NCI-H2196 treated with DMSO at 0.1 percent for 48 hours (cell line): ENCODE results near the gene ATAD2B.

ENCODE experiments used
- DNase-seq: peaks from one replicate; lab custom pipeline; 2025; ENCODE audit not compliant: unreplicated experiment; lab: John Stamatoyannopoulos, UW

ATAD2B gene

GRCh38 chr2:23838996-23839395, 87.9 kb downstream of the ATAD2B start:
- no peak for DNase-seq

GRCh38 chr2:23838581-23838980, 88.3 kb downstream of the ATAD2B start:
- no peak for DNase-seq

- no peak for DNase-seq
These were observed 89.1 kb downstream of the ATAD2B start for GRCh38 chr2:23837871-23838270.

- DNase-seq = no peak
These were observed 89.9 kb downstream of the ATAD2B start for GRCh38 chr2:23836971-23837565.

- no peak for DNase-seq
These were observed 90.4 kb downstream of the ATAD2B start for GRCh38 chr2:23836505-23836904.

- no peak for DNase-seq
These were observed 90.9 kb downstream of the ATAD2B start for GRCh38 chr2:23835988-23836387.

- no peak for DNase-seq
These were observed 91.5 kb downstream of the ATAD2B start for GRCh38 chr2:23835423-23835822.

GRCh38 chr2:23828986-23829385, 97.9 kb downstream of the ATAD2B start:
- no peak for DNase-seq

- no peak for DNase-seq
These were observed 98.5 kb downstream of the ATAD2B start for GRCh38 chr2:23828256-23828980.

- DNase-seq = no peak
These were observed 99.6 kb downstream of the ATAD2B start for GRCh38 chr2:23827287-23827686.

GRCh38 chr2:23826771-23827170, 100.2 kb downstream of the ATAD2B start:
- no peak for DNase-seq

GRCh38 chr2:23826040-23826439, 100.9 kb downstream of the ATAD2B start:
- no peak for DNase-seq

GRCh38 chr2:23824777-23825212, 102.1 kb downstream of the ATAD2B start:
- peak; percentile 9 for DNase-seq

- DNase-seq = no peak
These were observed 103.1 kb downstream of the ATAD2B start for GRCh38 chr2:23823863-23824262.

GRCh38 chr2:23814963-23815362, 112.0 kb downstream of the ATAD2B start:
- no peak for DNase-seq

GRCh38 chr2:23813438-23813837, 113.5 kb downstream of the ATAD2B start:
- DNase-seq = no peak

- DNase-seq = no peak
These were observed 117.8 kb downstream of the ATAD2B start for GRCh38 chr2:23809150-23809549.

GRCh38 chr2:23806665-23807249, 120.2 kb downstream of the ATAD2B start:
- DNase-seq = no peak

GRCh38 chr2:23806201-23806600, 120.7 kb downstream of the ATAD2B start:
- no peak for DNase-seq

- no peak for DNase-seq
These were observed 122.9 kb downstream of the ATAD2B start for GRCh38 chr2:23803965-23804542.

GRCh38 chr2:23803264-23803964, 123.5 kb downstream of the ATAD2B start:
- no peak for DNase-seq
